ENCODE results near the gene ELOVL4. TPM values are rescaled to one million over a fixed set of nuclear protein-coding genes. Genes with fewer than 3 reads are reported as not detected.

Gene ELOVL4
- polyA plus RNA-seq, 2 donors = 10.8 to 11.6 TPM

DNA sequence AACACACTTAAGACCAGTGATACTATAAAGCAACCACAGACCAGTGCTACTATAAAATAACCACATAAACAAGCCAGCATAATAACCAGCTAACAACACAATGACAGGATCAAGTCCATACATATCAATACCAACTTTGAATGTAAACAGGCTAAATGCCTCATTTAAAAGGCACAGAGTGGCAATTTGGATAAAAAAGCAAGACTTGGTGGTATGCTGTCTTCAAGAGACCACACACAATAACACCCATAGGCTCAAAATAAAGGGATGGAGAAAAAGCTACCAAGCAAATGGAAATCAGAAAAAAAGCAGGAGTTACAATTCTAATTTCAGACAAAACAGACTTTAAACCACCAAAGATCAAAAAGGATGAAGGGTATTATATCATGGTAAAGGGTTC, 19.8 kb upstream of the ELOVL4 start:
- Histone ChIP-seq H3K27me3 (ENCODE audit: control insufficient read depth in 1 of 2, insufficient read depth in 2 of 2, low read length in 2 of 2) (no peaks in the 10 kb centered on the region), H3K27ac (ENCODE audit: low read depth in 2 of 2, low read length in 1 of 2) (no peak overlapping the region), H3K4me3 (ENCODE audit: low read depth in 1 of 2, low read length in 2 of 2) (no peak overlapping the region), H3K9me3 (ENCODE audit: control insufficient read depth in 2 of 2, insufficient read depth in 1 of 2, low read depth in 1 of 2, low read length in 1 of 2) (peaks cover 0 to 4% of the 10 kb centered on the region in 2 donors), H3K4me1 (ENCODE audit: control insufficient read depth in 2 of 2, insufficient read depth in 2 of 2, low read length in 1 of 2) (no peaks in the 10 kb centered on the region), H3K36me3 (ENCODE audit: control insufficient read depth in 2 of 2, insufficient read depth in 2 of 2, low read length in 1 of 2) (no peaks in the 10 kb centered on the region)

- peaks cover 0 to 4% of the 10 kb centered on the region in 2 donors for H3K9me3 ChIP-seq (ENCODE audit: control insufficient read depth in 2 of 2, insufficient read depth in 1 of 2, low read depth in 1 of 2, low read length in 1 of 2)
- no peaks in the 10 kb centered on the region for H3K27me3 ChIP-seq (ENCODE audit: control insufficient read depth in 1 of 2, insufficient read depth in 2 of 2, low read length in 2 of 2)
- no peaks in the 10 kb centered on the region for H3K4me1 ChIP-seq (ENCODE audit: control insufficient read depth in 2 of 2, insufficient read depth in 2 of 2, low read length in 1 of 2)
- H3K4me3 ChIP-seq (ENCODE audit: low read depth in 1 of 2, low read length in 2 of 2) = no peak overlapping the region
- WGBS, 2 donors = 75 to 85% methylated on average over 3 of the region's 3 CpGs
- H3K36me3 ChIP-seq (ENCODE audit: control insufficient read depth in 2 of 2, insufficient read depth in 2 of 2, low read length in 1 of 2) = no peaks in the 10 kb centered on the region
- H3K27ac ChIP-seq (ENCODE audit: low read depth in 2 of 2, low read length in 1 of 2) = no peak overlapping the region
Observed at GRCh38 chr6:79964607-79965081, 17.3 kb upstream of the ELOVL4 start.

GRCh38 chr6:79954849-79955248, 7.5 kb upstream of the ELOVL4 start:
- H3K9me3 ChIP-seq (ENCODE audit: control insufficient read depth in 2 of 2, insufficient read depth in 1 of 2, low read depth in 1 of 2, low read length in 1 of 2) = peaks cover 0 to 2% of the 10 kb centered on the region in 2 donors
- no peak overlapping the region for H3K27ac ChIP-seq (ENCODE audit: low read depth in 2 of 2, low read length in 1 of 2)
- H3K27me3 ChIP-seq (ENCODE audit: control insufficient read depth in 1 of 2, insufficient read depth in 2 of 2, low read length in 2 of 2) = no peaks in the 10 kb centered on the region
- H3K36me3 ChIP-seq (ENCODE audit: control insufficient read depth in 2 of 2, insufficient read depth in 2 of 2, low read length in 1 of 2) = no peaks in the 10 kb centered on the region
- H3K4me1 ChIP-seq (ENCODE audit: control insufficient read depth in 2 of 2, insufficient read depth in 2 of 2, low read length in 1 of 2) = no peaks in the 10 kb centered on the region
- no peak overlapping the region for H3K4me3 ChIP-seq (ENCODE audit: low read depth in 1 of 2, low read length in 2 of 2)

DNA sequence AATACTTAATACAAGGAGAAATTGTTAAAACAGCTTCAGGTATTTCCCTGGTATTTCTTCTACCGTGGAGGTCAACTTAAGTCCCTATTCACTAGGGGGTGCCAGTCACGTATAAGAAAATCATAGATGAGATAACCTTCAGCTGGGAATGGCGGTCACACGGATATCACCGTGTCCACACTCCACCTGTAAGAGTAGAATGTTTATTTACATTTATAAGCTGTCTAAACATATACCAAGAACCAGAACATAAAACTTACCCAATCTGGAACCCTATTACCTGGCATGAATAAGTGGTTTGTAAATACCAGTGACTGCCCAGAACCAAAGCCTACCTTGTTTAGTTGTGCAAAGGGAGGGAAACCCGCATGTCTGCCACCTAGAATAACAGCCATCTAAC, 1.9 kb upstream of the ELOVL4 start:
- Histone ChIP-seq H3K4me1 (ENCODE audit: control insufficient read depth in 2 of 2, insufficient read depth in 2 of 2, low read length in 1 of 2) (peaks cover 0 to 3% of the 10 kb centered on the region in 2 donors), H3K4me3 (ENCODE audit: low read depth in 1 of 2, low read length in 2 of 2) (no peak overlapping the region), H3K27ac (ENCODE audit: low read depth in 2 of 2, low read length in 1 of 2) (no peak overlapping the region), H3K27me3 (ENCODE audit: control insufficient read depth in 1 of 2, insufficient read depth in 2 of 2, low read length in 2 of 2) (no peaks in the 10 kb centered on the region), H3K9me3 (ENCODE audit: control insufficient read depth in 2 of 2, insufficient read depth in 1 of 2, low read depth in 1 of 2, low read length in 1 of 2) (peaks cover 0 to 2% of the 10 kb centered on the region in 2 donors), H3K36me3 (ENCODE audit: control insufficient read depth in 2 of 2, insufficient read depth in 2 of 2, low read length in 1 of 2) (no peaks in the 10 kb centered on the region)
- WGBS, 2 donors = 12 to 14% methylated on average over 6 of the region's 6 CpGs

- no peaks in the 10 kb centered on the region for H3K36me3 ChIP-seq (ENCODE audit: control insufficient read depth in 2 of 2, insufficient read depth in 2 of 2, low read length in 1 of 2)
- peak overlapping the region; percentile 71 to 75 for H3K4me3 ChIP-seq (ENCODE audit: low read depth in 1 of 2, low read length in 2 of 2)
- H3K27me3 ChIP-seq (ENCODE audit: control insufficient read depth in 1 of 2, insufficient read depth in 2 of 2, low read length in 2 of 2) = no peaks in the 10 kb centered on the region
- peaks cover 0 to 3% of the 10 kb centered on the region in 2 donors for H3K4me1 ChIP-seq (ENCODE audit: control insufficient read depth in 2 of 2, insufficient read depth in 2 of 2, low read length in 1 of 2)
- H3K27ac ChIP-seq (ENCODE audit: low read depth in 2 of 2, low read length in 1 of 2) = peak overlapping the region; percentile 3 to 38
- no peaks in the 10 kb centered on the region for H3K9me3 ChIP-seq (ENCODE audit: control insufficient read depth in 2 of 2, insufficient read depth in 1 of 2, low read depth in 1 of 2, low read length in 1 of 2)
- WGBS, 2 donors = 1 to 2% methylated on average over 38 of the region's 38 CpGs
Observed at GRCh38 chr6:79946272-79947190, 822 bp downstream of the ELOVL4 start.

- no peak overlapping the region for H3K4me3 ChIP-seq (ENCODE audit: low read depth in 1 of 2, low read length in 2 of 2)
- no peak overlapping the region for H3K27ac ChIP-seq (ENCODE audit: low read depth in 2 of 2, low read length in 1 of 2)
- peaks cover 0 to 3% of the 10 kb centered on the region in 2 donors for H3K4me1 ChIP-seq (ENCODE audit: control insufficient read depth in 2 of 2, insufficient read depth in 2 of 2, low read length in 1 of 2)
- WGBS, 2 donors = 92 to 97% methylated on average over 1 of the region's 1 CpG
- no peaks in the 10 kb centered on the region for H3K36me3 ChIP-seq (ENCODE audit: control insufficient read depth in 2 of 2, insufficient read depth in 2 of 2, low read length in 1 of 2)
- no peaks in the 10 kb centered on the region for H3K9me3 ChIP-seq (ENCODE audit: control insufficient read depth in 2 of 2, insufficient read depth in 1 of 2, low read depth in 1 of 2, low read length in 1 of 2)
- no peaks in the 10 kb centered on the region for H3K27me3 ChIP-seq (ENCODE audit: control insufficient read depth in 1 of 2, insufficient read depth in 2 of 2, low read length in 2 of 2)
Observed at GRCh38 chr6:79943133-79943532, 4.2 kb downstream of the ELOVL4 start.

- Histone ChIP-seq H3K9me3 (ENCODE audit: control insufficient read depth in 2 of 2, insufficient read depth in 1 of 2, low read depth in 1 of 2, low read length in 1 of 2) (no peaks in the 10 kb centered on the region), H3K4me3 (ENCODE audit: low read depth in 1 of 2, low read length in 2 of 2) (no peak overlapping the region), H3K27me3 (ENCODE audit: control insufficient read depth in 1 of 2, insufficient read depth in 2 of 2, low read length in 2 of 2) (no peaks in the 10 kb centered on the region), H3K27ac (ENCODE audit: low read depth in 2 of 2, low read length in 1 of 2) (no peak overlapping the region), H3K36me3 (ENCODE audit: control insufficient read depth in 2 of 2, insufficient read depth in 2 of 2, low read length in 1 of 2) (no peaks in the 10 kb centered on the region), H3K4me1 (ENCODE audit: control insufficient read depth in 2 of 2, insufficient read depth in 2 of 2, low read length in 1 of 2) (no peaks in the 10 kb centered on the region)
- whole genome bisulfite sequencing, 2 donors = 74 to 77% methylated on average over 5 of the region's 5 CpGs
Observed at GRCh38 chr6:79941489-79942151, 5.7 kb downstream of the ELOVL4 start.

DNA sequence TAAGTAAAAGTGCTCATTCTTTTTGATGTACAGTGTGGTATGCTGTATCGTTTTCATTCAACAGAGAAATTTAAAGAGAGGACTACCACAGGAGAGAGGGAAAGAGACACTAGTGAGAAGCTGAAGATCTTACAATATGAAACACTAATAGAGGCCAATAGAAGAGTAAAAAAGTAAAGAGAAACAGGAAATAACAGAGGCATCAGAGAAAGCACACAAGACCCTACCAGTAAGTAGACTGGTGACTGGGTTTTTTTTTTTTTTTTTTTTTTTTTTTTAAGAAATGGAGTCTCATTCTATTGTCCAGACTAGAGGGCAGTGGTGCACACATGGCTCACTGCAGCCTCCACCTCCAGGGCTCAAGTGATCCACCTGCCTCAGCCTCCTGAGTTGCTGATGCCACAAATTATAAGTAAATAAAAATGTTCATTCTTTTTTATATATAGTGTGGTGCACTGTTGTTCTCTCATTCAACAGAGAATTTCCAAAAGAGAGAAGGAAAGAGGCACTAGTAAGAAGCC, 18.8 kb downstream of the ELOVL4 start:
- Histone ChIP-seq H3K9me3 (ENCODE audit: control insufficient read depth in 2 of 2, insufficient read depth in 1 of 2, low read depth in 1 of 2, low read length in 1 of 2) (no peaks in the 10 kb centered on the region), H3K4me3 (ENCODE audit: low read depth in 1 of 2, low read length in 2 of 2) (no peak overlapping the region), H3K27ac (ENCODE audit: low read depth in 2 of 2, low read length in 1 of 2) (no peak overlapping the region), H3K36me3 (ENCODE audit: control insufficient read depth in 2 of 2, insufficient read depth in 2 of 2, low read length in 1 of 2) (no peaks in the 10 kb centered on the region), H3K4me1 (ENCODE audit: control insufficient read depth in 2 of 2, insufficient read depth in 2 of 2, low read length in 1 of 2) (no peaks in the 10 kb centered on the region), H3K27me3 (ENCODE audit: control insufficient read depth in 1 of 2, insufficient read depth in 2 of 2, low read length in 2 of 2) (no peaks in the 10 kb centered on the region)
- 60 to 65% methylated on average over 1 of the region's 1 CpG for WGBS, 2 donors

- no peaks in the 10 kb centered on the region for H3K36me3 ChIP-seq (ENCODE audit: control insufficient read depth in 2 of 2, insufficient read depth in 2 of 2, low read length in 1 of 2)
- WGBS, 2 donors = 52 to 73% methylated on average over 3 of the region's 3 CpGs
- no peaks in the 10 kb centered on the region for H3K9me3 ChIP-seq (ENCODE audit: control insufficient read depth in 2 of 2, insufficient read depth in 1 of 2, low read depth in 1 of 2, low read length in 1 of 2)
- no peaks in the 10 kb centered on the region for H3K4me1 ChIP-seq (ENCODE audit: control insufficient read depth in 2 of 2, insufficient read depth in 2 of 2, low read length in 1 of 2)
- H3K27ac ChIP-seq (ENCODE audit: low read depth in 2 of 2, low read length in 1 of 2) = no peak overlapping the region
- no peak overlapping the region for H3K4me3 ChIP-seq (ENCODE audit: low read depth in 1 of 2, low read length in 2 of 2)
- H3K27me3 ChIP-seq (ENCODE audit: control insufficient read depth in 1 of 2, insufficient read depth in 2 of 2, low read length in 2 of 2) = no peaks in the 10 kb centered on the region
Observed at GRCh38 chr6:79927758-79928157, 19.6 kb downstream of the ELOVL4 start.

All from esophagus (tissue), 2 donors.